ENCODE data around the gene CRB1. TPM values are rescaled to one million over a fixed set of nuclear protein-coding genes. Genes with fewer than 3 reads are reported as not detected.

Gene CRB1
- total RNA-seq, result 0.15 and 0.17 TPM in 2 replicates

DNA sequence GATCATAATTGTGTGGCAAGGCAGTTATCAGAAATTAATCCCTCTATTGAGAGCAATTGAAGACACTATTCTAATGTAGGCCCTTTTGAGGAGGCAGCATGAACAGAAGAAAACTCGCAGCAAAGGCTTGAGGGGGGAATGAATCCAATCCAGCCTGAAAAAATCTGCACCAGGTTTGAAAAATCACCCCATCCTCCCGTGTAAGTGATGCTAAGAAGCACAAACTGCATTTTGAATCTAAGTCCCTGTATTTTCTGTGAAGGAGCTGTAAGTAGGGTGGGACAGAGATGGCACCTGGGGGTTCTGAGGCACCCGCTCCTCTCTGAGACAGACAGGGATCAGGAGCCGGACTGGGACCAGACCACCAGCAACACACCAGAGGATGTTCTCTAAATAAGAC lies at the start of gene CRB1:
Gene CRB1, plus strand, starts transcription at position 241 of the 400 bp plus-strand sequence. CDS start 161 bp downstream, outside the sequence.

Other genes with a start within 250 kb of the CRB1 start
- gene F13B, start 201.0 kb upstream of the CRB1 start, total RNA-seq, result not detected in 2 replicates
- 28.2 and 39.3 TPM in 2 replicates for gene ASPM, start 121.6 kb upstream of the CRB1 start, total RNA-seq
- gene ZBTB41, start 67.0 kb upstream of the CRB1 start, total RNA-seq, result 3.6 and 6.2 TPM in 2 replicates

Measured in bronchus fibroblast of lung (primary cell).